Measurements from ENCODE around the gene UVRAG.

GRCh38 chr11:76164861-76165751, 350.1 kb downstream of the UVRAG start:
- TF ChIP-seq CTCF (IDR thresholded peaks at IDR 0.05) (no peak), POLR2A (IDR thresholded peaks at IDR 0.05) (no peak), EP300 (IDR thresholded peaks at IDR 0.05) (no peak)

Data from ovary (tissue), 3 donors.